NCI-H748 treated with DMSO at 0.1 percent for 48 hours (cell line): ENCODE results near the gene SZT2.

Source experiments
- DNase-seq: peaks from one replicate; lab custom pipeline; 2025; lab: John Stamatoyannopoulos, UW

SZT2 gene

GRCh38 chr1:43441894-43442637 is 52.4 kb downstream of the SZT2 start:
- DNase-seq, result no peak

GRCh38 chr1:43442756-43443155 is 53.1 kb downstream of the SZT2 start:
- no peak for DNase-seq

- no peak for DNase-seq
Observed at GRCh38 chr1:43443197-43443946, 53.7 kb downstream of the SZT2 start.

GRCh38 chr1:43444151-43444828 is 54.6 kb downstream of the SZT2 start:
- no peak for DNase-seq

- DNase-seq, result no peak
Observed at GRCh38 chr1:43444836-43445235, 55.1 kb downstream of the SZT2 start.

- DNase-seq, result no peak
Observed at GRCh38 chr1:43445606-43446387, 56.1 kb downstream of the SZT2 start.

- DNase-seq, result no peak
Observed at GRCh38 chr1:43446388-43446740, 56.7 kb downstream of the SZT2 start.

- DNase-seq, result no peak
Observed at GRCh38 chr1:43446881-43447835, 57.5 kb downstream of the SZT2 start.

GRCh38 chr1:43447891-43448708 is 58.4 kb downstream of the SZT2 start:
- DNase-seq, result no peak

GRCh38 chr1:43448955-43449707 is 59.4 kb downstream of the SZT2 start:
- DNase-seq, result no peak

- DNase-seq, result no peak
Observed at GRCh38 chr1:43449708-43450069, 60.0 kb downstream of the SZT2 start.

- DNase-seq, result no peak
Observed at GRCh38 chr1:43450251-43450941, 60.7 kb downstream of the SZT2 start.

- no peak for DNase-seq
Observed at GRCh38 chr1:43451157-43451591, 61.5 kb downstream of the SZT2 start.

- no peak for DNase-seq
Observed at GRCh38 chr1:43451701-43452532, 62.2 kb downstream of the SZT2 start.

- peak; percentile 90 for DNase-seq
Observed at GRCh38 chr1:43452789-43453441, 63.2 kb downstream of the SZT2 start.

GRCh38 chr1:43453442-43454269 is 64.0 kb downstream of the SZT2 start, which contains the start of gene HYI:
Gene HYI (minus strand): TSS chr1:43453931. CDS start chr1:43453793, 138 bp downstream.
- DNase-seq, result peak; percentile 99
